ENCODE measurements around the gene ANP32B. TPM values are rescaled to one million over a fixed set of nuclear protein-coding genes. Genes with fewer than 3 reads are reported as not detected.
A peak's percentile ranks its signal among the peaks of the same experiment; 100 is the strongest.
"Not testable (repeated sequence)": the region's sequence is repeated elsewhere in the genome, so short reads cannot be mapped to it uniquely, and the experiment has no call there.

The ANP32B gene
- total RNA-seq, 1 donor from 2014 or later, result 323 TPM

DNA sequence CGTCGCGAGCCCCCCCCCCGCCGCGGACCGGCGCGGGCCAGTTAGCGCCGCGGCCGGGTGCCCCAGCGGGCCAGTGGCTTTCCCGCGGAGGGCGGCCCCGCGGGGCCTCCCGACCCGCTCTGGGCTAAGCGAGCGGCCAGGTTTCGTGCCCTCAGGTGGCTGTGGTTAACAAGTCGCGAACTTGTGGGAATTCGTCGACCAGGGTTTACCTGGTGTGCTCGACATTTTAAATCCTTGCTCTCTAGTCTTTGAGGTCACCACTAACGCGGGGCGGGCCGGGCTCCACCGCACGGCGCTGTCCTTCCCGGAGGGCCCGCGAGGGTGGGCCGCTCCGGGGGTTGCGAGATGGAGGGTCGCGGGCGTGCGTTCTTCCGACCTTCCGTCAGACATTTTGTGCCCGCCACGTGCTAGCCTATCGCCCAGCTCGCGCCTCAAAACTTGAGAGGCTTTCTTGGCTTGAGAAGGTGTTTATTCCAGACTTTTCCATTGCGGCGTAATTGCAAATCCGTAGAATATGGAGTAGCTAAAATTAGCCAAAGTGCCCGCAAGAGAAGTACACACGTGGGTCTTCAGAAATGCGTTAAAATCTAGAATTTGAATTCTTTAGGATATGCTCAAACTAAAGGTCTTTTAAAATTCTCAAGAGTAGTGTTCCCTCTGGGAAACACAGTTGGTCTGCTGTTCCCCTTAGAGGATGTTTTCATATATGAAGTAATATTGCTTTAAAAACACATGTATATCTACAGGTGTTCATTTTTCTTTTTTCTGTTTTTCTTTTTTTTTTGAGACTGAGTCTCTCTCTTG is 2.1 kb downstream of the ANP32B start:
- H3K4me3 Mint-ChIP-seq (ENCODE audit: low read depth), result peak overlapping the region; percentile 81
- peaks cover 19% of the 10 kb centered on the region for H3K36me3 Mint-ChIP-seq (ENCODE audit: low read depth)
- peak overlapping the region; percentile 91 for H3K27ac Mint-ChIP-seq
- H3K4me1 Mint-ChIP-seq (ENCODE audit: low read depth), result peaks cover 44% of the 10 kb centered on the region
- no peaks in the 10 kb centered on the region for H3K27me3 Mint-ChIP-seq (ENCODE audit: low read depth)
- intact Hi-C loops (cut with micrococcal nuclease), result loop anchor here (5.0 kb wide), 1 partner anchor 62 kb away; no protein-coding TSS in a partner anchor
- H3K9me3 Mint-ChIP-seq, result no peaks in the 10 kb centered on the region
- no peak for DNase-seq (ENCODE audit: low spot score)

DNA sequence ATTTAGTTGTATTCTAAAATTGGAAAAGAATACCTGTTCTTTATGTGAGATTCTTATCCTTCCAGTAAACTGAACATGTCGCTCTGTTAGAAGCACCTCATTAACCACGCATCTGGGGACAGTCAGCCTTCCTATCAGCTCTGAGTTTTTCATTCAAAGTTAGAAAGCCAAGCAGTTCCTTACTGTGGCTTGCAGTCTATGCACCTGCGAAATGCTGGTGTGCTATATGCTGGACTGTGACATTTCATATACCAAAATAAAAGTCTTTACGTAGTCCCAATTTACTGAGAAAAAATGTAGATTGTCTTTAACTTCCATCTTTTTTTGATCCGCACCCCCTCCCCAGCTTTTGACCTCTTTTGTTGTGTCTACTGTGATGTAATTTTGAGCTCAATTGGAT is 4.3 kb downstream of the ANP32B start:
- no peak overlapping the region for H3K27ac Mint-ChIP-seq
- H3K4me3 Mint-ChIP-seq (ENCODE audit: low read depth), result no peak overlapping the region
- no peaks in the 10 kb centered on the region for H3K27me3 Mint-ChIP-seq (ENCODE audit: low read depth)

DNA sequence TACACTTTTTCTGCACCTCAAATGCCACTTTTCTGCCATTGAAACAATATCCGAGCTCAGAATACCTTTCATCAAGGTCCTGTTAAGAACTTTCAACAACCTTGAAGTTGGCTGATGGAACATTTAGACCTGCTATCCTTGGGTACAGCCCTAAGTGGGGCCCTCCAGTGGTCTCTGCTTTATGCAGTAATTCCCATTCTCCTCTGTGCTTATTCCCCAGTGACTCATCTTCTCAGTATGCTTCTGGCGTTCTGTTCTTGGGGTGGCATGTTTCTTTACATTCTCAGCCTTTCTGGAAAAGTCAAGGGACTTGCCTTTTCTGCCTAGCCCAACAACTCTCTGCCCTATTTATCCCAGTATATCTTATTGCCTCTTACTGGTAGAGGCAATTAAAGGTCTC is 7.1 kb downstream of the ANP32B start:
- Mint-ChIP-seq H3K36me3 (ENCODE audit: low read depth) (peaks cover 54% of the 10 kb centered on the region), H3K4me3 (ENCODE audit: low read depth) (peak overlapping the region; percentile 6)
- intact Hi-C loops (cut with micrococcal nuclease), result no loop called here

More for the DNA sequence above, 4.3 kb downstream of the ANP32B start:
- peaks cover 29% of the 10 kb centered on the region for H3K36me3 Mint-ChIP-seq (ENCODE audit: low read depth)
- DNase-seq (ENCODE audit: low spot score), result no peak
- H3K9me3 Mint-ChIP-seq, result no peaks in the 10 kb centered on the region
- H3K4me1 Mint-ChIP-seq (ENCODE audit: low read depth), result peaks cover 55% of the 10 kb centered on the region
- intact Hi-C loops (cut with micrococcal nuclease), result loop anchor here (5.0 kb wide), 1 partner anchor 60 kb away; no protein-coding TSS in a partner anchor

DNA sequence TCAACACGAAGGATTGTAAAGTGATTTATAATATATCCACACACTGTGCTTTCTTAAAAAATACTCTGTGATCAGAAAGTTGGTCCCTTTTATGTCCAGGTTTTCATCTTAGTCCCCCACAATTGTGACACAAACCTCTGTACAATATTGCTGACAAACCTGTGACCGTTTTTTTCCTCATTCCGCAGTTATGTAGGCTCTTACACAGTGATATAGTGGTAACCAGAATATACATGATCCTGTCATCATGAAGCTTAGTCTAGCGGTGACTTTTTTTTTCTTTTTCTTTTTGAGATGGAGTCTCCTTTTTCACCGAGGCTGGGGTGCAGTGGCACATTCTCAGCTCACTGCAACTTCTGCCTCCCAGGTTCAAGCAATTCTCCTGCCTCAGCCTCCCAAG is 8.7 kb downstream of the ANP32B start:
- H3K36me3 Mint-ChIP-seq (ENCODE audit: low read depth), result peaks cover 53% of the 10 kb centered on the region
- no peak overlapping the region for H3K4me3 Mint-ChIP-seq (ENCODE audit: low read depth)
- H3K27me3 Mint-ChIP-seq (ENCODE audit: low read depth), result no peaks in the 10 kb centered on the region
- intact Hi-C loops (cut with micrococcal nuclease), result no loop called here
- peak overlapping the region; percentile 63 for H3K27ac Mint-ChIP-seq
- no peak for DNase-seq (ENCODE audit: low spot score)
- H3K9me3 Mint-ChIP-seq, result no peaks in the 10 kb centered on the region
- peaks cover 63% of the 10 kb centered on the region for H3K4me1 Mint-ChIP-seq (ENCODE audit: low read depth)

More for the DNA sequence above, 7.1 kb downstream of the ANP32B start:
- Mint-ChIP-seq H3K27me3 (ENCODE audit: low read depth) (no peaks in the 10 kb centered on the region), H3K4me1 (ENCODE audit: low read depth) (peaks cover 72% of the 10 kb centered on the region), H3K9me3 (no peaks in the 10 kb centered on the region), H3K27ac (peak overlapping the region; percentile 46)
- DNase-seq (ENCODE audit: low spot score), result no peak

DNA sequence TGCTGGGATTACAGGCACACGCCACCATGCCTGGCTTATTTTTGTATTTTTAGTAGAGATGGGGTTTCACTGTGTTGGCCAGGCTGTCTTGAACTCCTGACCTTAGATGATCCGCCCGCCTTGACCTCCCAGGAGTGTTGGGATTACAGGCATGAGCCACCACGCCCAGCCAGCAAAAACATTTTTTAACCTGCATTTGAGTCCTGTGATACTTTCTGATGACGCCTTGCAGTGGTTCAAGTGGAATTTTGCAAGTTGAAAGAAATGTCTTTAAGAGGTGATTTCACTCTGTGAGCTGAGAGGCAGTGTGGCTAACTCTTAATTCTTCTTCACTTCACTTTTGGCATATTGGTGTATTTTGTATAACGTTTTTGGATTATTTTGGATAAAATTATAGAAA is 9.1 kb downstream of the ANP32B start:
- H3K36me3 Mint-ChIP-seq (ENCODE audit: low read depth), result peaks cover 57% of the 10 kb centered on the region
- H3K9me3 Mint-ChIP-seq, result no peaks in the 10 kb centered on the region
- intact Hi-C loops (cut with micrococcal nuclease), result no loop called here
- no peak for DNase-seq (ENCODE audit: low spot score)
- peak overlapping the region; percentile 63 for H3K27ac Mint-ChIP-seq
- no peak overlapping the region for H3K4me3 Mint-ChIP-seq (ENCODE audit: low read depth)
- H3K27me3 Mint-ChIP-seq (ENCODE audit: low read depth), result no peaks in the 10 kb centered on the region
- H3K4me1 Mint-ChIP-seq (ENCODE audit: low read depth), result peaks cover 63% of the 10 kb centered on the region

DNA sequence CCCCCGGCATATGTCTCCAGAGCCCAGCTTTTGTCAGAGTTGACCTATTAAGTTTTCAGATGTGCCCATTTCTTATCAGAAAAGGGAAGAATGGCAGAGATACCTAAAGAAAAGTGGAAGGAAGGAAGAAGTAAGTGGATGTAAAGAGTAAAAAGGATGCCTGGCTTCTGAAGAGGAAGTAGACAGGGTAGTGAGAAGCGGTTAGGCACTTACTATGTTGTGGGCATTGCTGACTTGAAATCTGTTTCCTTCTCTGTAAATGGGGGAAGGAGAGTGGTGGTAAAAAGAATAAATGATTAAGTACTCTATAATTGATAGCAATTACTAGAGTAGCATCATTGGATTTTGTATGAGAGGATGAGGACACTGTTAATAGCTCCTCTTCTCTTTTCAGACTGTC is 9.9 kb downstream of the ANP32B start:
- Mint-ChIP-seq H3K4me3 (ENCODE audit: low read depth) (no peak overlapping the region), H3K36me3 (ENCODE audit: low read depth) (peaks cover 64% of the 10 kb centered on the region), H3K9me3 (no peaks in the 10 kb centered on the region), H3K27me3 (ENCODE audit: low read depth) (no peaks in the 10 kb centered on the region), H3K27ac (peak overlapping the region; percentile 56), H3K4me1 (ENCODE audit: low read depth) (peaks cover 55% of the 10 kb centered on the region)
- no peak for DNase-seq (ENCODE audit: low spot score)
- intact Hi-C loops (cut with micrococcal nuclease), result no loop called here

DNA sequence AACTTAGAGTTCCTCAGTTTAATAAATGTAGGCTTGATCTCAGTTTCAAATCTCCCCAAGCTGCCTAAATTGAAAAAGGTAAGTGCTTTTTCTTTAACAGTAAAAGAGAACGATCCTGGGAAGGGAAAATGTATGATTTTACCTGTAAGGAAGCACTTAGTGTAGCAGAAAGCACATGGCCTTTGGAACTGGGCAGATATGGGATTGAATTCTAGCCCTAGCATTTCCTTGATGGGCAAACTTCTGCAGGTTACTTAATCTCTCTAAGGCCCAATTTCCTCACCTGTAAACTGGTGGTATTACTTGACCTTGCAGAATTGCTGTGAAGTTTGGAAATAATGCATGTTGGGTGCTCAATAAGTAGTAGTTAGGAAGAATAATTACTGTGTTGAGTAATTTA is 11.6 kb downstream of the ANP32B start:
- intact Hi-C loops (cut with micrococcal nuclease), result no loop called here
- Mint-ChIP-seq H3K9me3 (no peaks in the 10 kb centered on the region), H3K4me1 (ENCODE audit: low read depth) (peaks cover 44% of the 10 kb centered on the region), H3K36me3 (ENCODE audit: low read depth) (peaks cover 74% of the 10 kb centered on the region), H3K4me3 (ENCODE audit: low read depth) (no peak overlapping the region), H3K27me3 (ENCODE audit: low read depth) (no peaks in the 10 kb centered on the region), H3K27ac (peak overlapping the region; percentile 28)
- no peak for DNase-seq (ENCODE audit: low spot score)

DNA sequence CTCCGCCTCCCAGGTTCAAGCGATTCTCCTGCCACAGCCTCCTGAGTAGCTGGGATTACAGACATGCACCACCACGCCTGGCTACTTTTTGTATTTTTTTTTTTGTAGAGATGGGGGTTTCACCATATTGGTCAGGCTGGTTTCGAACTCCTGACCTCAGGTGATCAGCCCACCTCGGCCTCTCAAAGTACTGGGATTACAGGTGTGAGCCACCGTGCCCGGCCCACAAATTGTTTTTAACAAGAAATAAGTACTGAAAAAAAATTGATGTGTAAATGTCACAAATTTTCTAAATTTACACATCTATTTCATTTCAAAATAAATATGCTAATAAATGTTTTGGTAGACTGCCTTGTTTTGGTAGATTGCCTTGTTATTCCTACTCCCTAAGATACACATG is 13.5 kb downstream of the ANP32B start:
- intact Hi-C loops (cut with micrococcal nuclease); H3K4me3 Mint-ChIP-seq (ENCODE audit: low read depth); H3K27me3 Mint-ChIP-seq (ENCODE audit: low read depth); H3K27ac Mint-ChIP-seq; H3K9me3 Mint-ChIP-seq; DNase-seq (ENCODE audit: low spot score): not testable (repeated sequence)
- Mint-ChIP-seq H3K4me1 (ENCODE audit: low read depth) (peaks cover 30% of the 10 kb centered on the region), H3K36me3 (ENCODE audit: low read depth) (peaks cover 84% of the 10 kb centered on the region)

DNA sequence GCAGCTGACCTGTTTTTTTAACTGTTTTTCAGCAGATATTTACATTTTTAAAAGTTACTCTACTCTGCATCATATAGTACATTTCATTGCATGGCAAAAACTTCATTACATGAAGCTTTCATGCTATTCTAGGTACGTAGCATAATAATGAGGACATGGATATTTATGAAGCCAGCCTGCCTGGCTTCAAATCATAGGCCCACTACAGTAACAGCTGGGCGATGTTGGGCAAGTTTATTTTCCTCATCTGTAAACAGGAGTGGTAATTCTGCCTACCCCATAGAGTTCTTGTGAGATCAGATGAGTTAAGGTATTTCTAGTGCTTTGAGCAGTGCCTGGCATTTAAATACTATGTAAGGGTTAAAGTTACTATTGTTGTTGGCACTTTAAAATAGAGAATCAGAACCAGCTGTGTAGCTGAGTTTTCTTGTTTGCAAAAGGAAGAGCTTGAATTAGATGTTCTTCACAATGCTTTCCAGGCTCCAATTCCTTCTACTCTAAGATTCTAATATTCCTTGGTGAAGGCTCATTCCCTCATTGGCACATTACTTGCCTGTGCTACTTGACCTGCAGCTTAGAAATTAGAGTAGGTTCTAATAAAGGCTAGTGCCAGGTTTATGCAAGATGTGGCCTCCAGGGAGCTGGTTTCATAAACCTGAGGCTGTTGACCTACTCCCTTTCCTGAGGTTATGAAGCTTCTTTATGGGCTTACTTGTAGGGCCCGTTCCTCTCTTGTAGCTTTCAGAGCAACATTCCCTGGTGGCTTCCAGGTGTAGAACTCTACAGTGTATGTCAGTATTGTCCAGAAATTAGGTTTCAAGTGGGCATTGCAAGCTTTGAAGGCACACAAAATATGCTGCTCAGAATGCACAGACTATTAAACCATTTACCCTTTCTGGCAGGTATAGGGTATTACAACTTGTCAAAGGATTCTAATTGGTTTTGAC is 14.5 kb downstream of the ANP32B start:
- Mint-ChIP-seq H3K4me1 (ENCODE audit: low read depth) (peaks cover 21% of the 10 kb centered on the region), H3K9me3 (no peaks in the 10 kb centered on the region), H3K27ac (no peak overlapping the region), H3K36me3 (ENCODE audit: low read depth) (peaks cover 91% of the 10 kb centered on the region), H3K4me3 (ENCODE audit: low read depth) (no peak overlapping the region), H3K27me3 (ENCODE audit: low read depth) (no peaks in the 10 kb centered on the region)
- no peak for DNase-seq (ENCODE audit: low spot score)
- intact Hi-C loops (cut with micrococcal nuclease), result no loop called here

DNA sequence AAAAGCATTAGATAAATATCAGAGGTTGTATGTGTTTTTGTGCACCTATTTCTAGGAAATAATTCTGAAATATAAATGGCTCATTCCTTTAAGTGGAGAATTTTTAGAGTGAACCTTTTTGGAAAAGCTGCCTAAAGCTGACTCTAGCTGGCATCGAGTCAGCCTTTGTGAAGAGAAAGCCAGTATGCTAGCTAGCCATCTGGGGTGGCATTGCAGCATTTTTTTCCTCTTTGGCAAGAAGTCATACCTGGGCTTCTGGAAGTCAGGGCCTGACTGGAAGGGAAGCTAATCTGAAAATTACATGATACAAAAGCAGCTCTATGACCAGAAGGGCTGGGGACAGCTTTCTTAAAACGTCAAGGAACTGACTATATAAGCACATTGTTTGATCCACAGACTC is 19.7 kb downstream of the ANP32B start:
- peaks cover 19% of the 10 kb centered on the region for H3K4me1 Mint-ChIP-seq (ENCODE audit: low read depth)
- H3K9me3 Mint-ChIP-seq, result no peaks in the 10 kb centered on the region
- H3K36me3 Mint-ChIP-seq (ENCODE audit: low read depth), result peaks cover 93% of the 10 kb centered on the region
- intact Hi-C loops (cut with micrococcal nuclease), result no loop called here
- H3K27me3 Mint-ChIP-seq (ENCODE audit: low read depth), result no peaks in the 10 kb centered on the region
- no peak for DNase-seq (ENCODE audit: low spot score)
- no peak overlapping the region for H3K27ac Mint-ChIP-seq
- no peak overlapping the region for H3K4me3 Mint-ChIP-seq (ENCODE audit: low read depth)

DNA sequence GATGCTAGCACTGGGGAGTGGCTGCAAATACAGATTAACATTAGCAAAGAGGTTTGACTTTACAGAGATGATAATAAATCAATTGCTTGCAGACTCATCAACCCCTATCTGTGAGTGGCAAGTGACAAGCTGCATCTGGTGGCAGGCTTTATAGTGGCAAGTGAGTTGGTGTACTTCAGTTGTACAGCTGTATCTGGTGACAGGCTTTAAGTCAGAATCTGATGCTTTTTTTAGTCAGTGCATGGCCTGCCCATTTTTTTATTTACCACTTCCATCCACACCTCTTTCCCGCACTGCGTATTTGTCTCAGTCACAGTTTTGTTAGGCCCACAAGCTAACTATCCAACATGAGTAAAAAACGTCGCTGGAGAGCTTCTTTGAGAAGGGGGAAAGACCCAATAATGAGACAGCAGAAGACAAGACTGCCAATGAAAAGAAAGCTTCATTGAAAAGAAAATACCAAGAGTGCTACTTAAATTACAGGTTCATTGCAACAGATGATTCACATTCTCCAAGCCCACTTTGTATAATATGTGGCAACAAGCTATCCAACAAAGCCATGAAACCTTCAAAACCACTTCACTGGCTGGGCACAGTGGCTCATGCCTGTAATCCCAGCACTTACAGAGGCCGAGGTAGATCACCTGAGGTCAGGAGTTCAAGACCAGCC is 23.1 kb downstream of the ANP32B start:
- no peak overlapping the region for H3K4me3 Mint-ChIP-seq (ENCODE audit: low read depth)
- H3K27ac Mint-ChIP-seq, result peak overlapping the region; percentile 63
- peaks cover 92% of the 10 kb centered on the region for H3K36me3 Mint-ChIP-seq (ENCODE audit: low read depth)
- H3K27me3 Mint-ChIP-seq (ENCODE audit: low read depth), result no peaks in the 10 kb centered on the region
- peaks cover 30% of the 10 kb centered on the region for H3K4me1 Mint-ChIP-seq (ENCODE audit: low read depth)
- intact Hi-C loops (cut with micrococcal nuclease), result no loop called here
- no peaks in the 10 kb centered on the region for H3K9me3 Mint-ChIP-seq
- DNase-seq (ENCODE audit: low spot score), result no peak

DNA sequence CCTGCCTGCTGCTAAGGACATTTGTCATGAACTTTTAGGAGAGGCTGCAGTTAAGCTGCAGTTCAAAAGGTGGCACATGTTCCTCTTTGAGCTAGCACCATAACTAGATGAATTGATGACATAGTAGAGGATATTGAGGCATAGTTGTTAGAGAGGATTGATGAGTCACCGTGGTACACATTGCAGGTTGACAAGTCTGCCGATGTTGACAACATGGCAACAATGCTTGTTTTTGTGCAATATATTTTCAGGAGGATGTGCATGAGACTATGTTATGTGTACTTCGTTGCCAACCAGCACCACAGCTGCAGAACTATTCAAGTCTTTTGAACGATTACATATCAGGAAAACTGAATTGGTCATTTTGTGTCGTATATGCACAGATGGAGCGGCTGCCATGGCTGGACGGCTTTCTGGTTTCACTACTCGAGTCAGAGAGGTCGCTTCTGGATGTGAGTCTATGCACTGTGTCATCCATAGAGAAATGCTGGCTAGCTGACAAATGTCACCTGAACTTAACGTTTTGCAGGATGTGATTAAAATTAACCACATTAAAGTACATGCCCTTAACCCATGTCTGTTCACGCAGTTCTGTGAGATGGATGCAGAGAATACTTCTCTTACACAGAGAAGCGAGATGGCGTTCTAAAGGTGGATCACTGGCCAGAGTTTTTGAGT is 24.2 kb downstream of the ANP32B start:
- Mint-ChIP-seq H3K9me3 (no peaks in the 10 kb centered on the region), H3K27ac (peak overlapping the region; percentile 50), H3K36me3 (ENCODE audit: low read depth) (peaks cover 91% of the 10 kb centered on the region), H3K27me3 (ENCODE audit: low read depth) (no peaks in the 10 kb centered on the region), H3K4me1 (ENCODE audit: low read depth) (peaks cover 30% of the 10 kb centered on the region), H3K4me3 (ENCODE audit: low read depth) (no peak overlapping the region)
- intact Hi-C loops (cut with micrococcal nuclease), result no loop called here
- DNase-seq (ENCODE audit: low spot score), result no peak

Measured in activated T-helper 2 cell treated with anti-CD3 and anti-CD28 coated beads, Interferon-gamma antibody, Interleukin-2, Interleukin-4, amounts not matched to agents 10 μg/mL and 5 μg/mL and 100 μg/mL, durations not matched to agents 14 hours and 24 hours and 36 hours (primary cell).